Kasumi-1 (cell line): ENCODE measurements around the gene SERPINB7.

Experiments
- DNase-seq, 2 experiments: peaks; one replicate each; lab custom pipeline; 2025; lab: John Stamatoyannopoulos, UW

Gene SERPINB7

GRCh38 chr18:63788447-63789096 lies 13.4 kb downstream of the SERPINB7 start:
- DNase-seq: peak; percentile 87 to 89

DNA sequence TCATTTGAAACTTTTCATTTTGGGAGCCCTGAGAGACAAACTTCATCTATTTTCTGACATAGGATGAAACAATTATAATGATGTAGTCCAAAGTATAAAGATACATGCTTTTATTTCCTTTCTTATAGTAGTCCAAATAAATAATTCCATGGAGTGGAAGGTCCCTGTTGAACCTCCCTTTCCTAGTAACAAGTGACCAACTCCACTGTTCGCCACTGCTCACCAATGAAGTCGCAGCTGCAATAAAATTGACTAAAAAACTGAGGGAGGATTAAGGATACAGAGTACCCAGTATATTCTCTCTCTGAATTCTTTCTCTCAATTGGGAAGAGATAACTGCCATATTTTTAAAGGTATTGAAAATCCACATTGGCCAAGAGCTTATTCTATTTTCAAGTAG lies 14.1 kb downstream of the SERPINB7 start:
- DNase-seq: no peak

DNA sequence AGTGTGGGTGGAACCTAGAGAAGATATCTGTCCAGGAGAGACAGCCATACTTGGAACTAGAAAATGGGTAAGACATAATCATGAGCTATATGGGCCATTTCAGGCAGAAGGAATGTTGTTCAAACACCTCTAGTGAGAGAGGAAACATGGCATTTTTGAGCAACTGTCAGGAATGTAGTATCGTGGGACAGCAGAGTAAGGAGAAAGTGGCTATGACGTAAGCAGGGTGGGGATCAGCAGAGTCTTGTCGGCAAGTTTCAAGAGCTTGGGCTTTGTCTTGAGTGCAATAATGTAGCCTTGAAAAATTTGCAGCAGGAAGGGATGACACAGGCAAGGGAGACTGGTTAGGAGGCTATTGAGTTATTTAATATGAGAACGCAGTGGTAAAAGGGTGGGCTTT lies 20.4 kb downstream of the SERPINB7 start:
- DNase-seq: no peak

- no peak for DNase-seq
Measured at GRCh38 chr18:63799189-63799588, 24.0 kb downstream of the SERPINB7 start.

DNA sequence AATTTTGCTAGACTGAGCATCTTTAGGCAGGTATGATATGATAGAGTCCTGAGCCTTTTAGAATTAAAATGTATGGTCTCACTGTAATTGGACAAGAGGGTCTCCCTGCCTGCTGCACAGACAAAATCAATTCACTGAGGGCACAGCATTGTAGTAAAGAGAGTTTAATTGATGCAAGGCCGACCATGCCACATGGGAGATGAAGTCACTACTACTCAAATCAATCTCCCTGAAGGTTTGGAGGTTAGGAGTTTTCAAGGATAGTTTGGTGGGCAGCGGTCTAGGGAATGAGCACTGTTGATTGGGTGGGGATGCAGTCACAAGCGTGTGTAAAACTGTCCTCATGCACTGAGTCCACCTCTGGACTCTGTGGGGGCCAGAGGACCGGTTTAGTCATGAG lies 26.1 kb downstream of the SERPINB7 start:
- no peak for DNase-seq

DNA sequence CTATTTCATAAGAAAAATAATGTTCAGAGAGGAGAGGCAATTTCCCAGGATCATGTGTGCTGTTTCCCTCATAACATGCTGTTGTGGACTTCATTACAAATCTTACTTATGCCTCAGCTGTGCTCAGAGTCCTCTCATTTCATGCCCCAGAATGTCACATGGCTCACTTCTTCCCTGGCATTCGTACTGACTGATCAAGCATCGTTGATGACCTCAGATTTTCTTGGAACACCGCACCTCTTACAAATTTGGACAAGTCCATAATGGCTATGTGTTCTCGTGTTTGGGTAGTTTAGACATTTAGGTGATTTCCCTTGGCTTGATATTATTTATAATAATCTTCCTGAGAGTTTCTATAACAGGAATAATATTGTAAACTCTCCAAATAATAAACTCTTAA lies 32.9 kb downstream of the SERPINB7 start:
- DNase-seq: no peak

GRCh38 chr18:63817441-63818051 lies 42.3 kb downstream of the SERPINB7 start:
- no peak for DNase-seq

DNA sequence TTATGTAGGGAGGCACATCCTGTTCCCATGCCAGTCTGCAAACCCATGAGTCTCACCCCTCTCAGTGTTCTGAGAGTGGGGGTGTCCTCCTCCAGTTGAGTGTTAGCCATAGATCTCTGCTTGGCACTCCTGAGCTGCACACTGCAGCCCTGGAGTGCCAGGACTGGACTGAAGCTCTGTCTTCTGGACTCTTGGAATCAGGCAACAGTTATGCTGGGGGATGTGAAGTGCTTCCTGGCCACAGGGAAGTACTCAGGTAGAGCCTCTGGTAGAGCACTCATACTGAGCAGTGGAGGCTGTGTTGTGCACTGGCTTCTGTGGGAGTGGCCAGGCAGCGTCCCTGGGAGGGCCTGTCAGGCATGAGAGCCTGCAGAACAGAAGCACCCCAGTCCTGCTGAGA lies 43.0 kb downstream of the SERPINB7 start:
- DNase-seq: no peak

DNA sequence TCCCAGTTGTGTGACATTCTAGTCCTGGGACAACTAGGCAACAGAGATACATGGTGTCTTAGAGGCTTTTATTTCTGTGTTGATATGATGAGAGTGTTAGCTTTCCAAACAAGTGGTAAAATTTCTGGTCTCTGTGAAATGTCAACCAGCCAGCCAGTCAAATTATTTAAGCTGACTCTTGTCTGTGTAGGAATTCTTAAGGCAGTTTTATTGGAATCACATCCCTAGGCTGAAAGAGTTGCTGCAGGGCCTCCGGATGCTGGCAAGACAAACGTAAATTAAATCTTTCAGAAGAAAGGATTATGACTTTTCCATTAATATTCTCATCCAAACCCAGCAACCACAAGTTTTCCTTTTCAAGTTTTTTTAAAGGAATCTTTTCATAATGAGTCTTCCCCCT lies 44.6 kb downstream of the SERPINB7 start:
- DNase-seq: no peak

- no peak for DNase-seq
Measured at GRCh38 chr18:63820694-63821093, 45.5 kb downstream of the SERPINB7 start.

GRCh38 chr18:63823516-63824219 lies 48.5 kb downstream of the SERPINB7 start:
- DNase-seq: no peak

- DNase-seq: no peak
Measured at GRCh38 chr18:63824220-63824525, 49.0 kb downstream of the SERPINB7 start.

- DNase-seq: no peak
Measured at GRCh38 chr18:63828120-63828519, 52.9 kb downstream of the SERPINB7 start.

- DNase-seq: no peak
Measured at GRCh38 chr18:63828656-63829055, 53.4 kb downstream of the SERPINB7 start.

DNA sequence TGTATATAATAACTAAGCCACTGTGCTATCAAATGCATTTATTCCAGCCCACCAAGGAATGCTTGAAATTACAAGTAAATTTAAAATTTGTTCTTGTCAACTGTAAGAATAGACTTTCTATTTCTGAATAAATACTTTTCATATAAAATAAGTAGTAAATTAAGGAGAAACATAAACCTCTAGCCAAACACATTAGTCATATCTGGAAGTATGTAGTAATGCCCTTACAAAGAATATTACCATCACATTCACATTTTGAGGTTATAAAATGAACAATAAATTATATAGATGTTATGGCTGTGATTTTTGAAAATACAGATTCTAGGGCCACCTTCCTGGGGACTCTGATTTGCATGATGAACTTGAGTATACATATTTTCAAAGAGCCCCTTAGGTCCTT lies 54.7 kb downstream of the SERPINB7 start:
- DNase-seq: no peak

GRCh38 chr18:63831080-63831788 lies 56.0 kb downstream of the SERPINB7 start:
- DNase-seq: peak; percentile 62 to 76

GRCh38 chr18:63832470-63832869 lies 57.3 kb downstream of the SERPINB7 start:
- no peak for DNase-seq

- no peak for DNase-seq
Measured at GRCh38 chr18:63834471-63835113, 59.4 kb downstream of the SERPINB7 start.

GRCh38 chr18:63836456-63836855 lies 61.2 kb downstream of the SERPINB7 start:
- no peak for DNase-seq

DNA sequence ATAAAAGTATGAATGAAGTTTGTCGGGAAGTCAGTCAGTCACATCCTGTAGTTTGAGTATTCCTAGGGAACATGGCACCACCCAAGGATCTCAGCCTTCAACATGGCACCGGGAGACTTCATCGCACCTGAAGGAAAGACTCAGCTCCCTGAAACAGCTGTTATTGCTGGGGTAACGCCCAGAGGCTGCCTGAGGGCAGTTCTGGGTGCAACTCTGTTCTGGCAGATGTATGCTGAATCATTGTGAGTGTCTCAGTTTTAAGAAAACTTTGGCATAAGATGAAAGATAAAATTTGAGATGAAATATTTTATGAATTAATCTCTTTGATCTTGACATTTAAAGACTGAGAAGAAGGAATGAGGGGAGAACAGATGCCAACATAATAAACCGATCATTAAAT lies 62.4 kb downstream of the SERPINB7 start:
- DNase-seq: no peak

GRCh38 chr18:63843008-63843407 lies 67.8 kb downstream of the SERPINB7 start:
- DNase-seq: no peak

- DNase-seq: peak; percentile 60 to 80
Measured at GRCh38 chr18:63844254-63844653, 69.0 kb downstream of the SERPINB7 start.
